ENCODE data around the gene SYCP2L.
"Not testable (repeated sequence)": the region's sequence is repeated elsewhere in the genome, so short reads cannot be mapped to it uniquely, and the experiment has no call there.

Gene SYCP2L

DNA sequence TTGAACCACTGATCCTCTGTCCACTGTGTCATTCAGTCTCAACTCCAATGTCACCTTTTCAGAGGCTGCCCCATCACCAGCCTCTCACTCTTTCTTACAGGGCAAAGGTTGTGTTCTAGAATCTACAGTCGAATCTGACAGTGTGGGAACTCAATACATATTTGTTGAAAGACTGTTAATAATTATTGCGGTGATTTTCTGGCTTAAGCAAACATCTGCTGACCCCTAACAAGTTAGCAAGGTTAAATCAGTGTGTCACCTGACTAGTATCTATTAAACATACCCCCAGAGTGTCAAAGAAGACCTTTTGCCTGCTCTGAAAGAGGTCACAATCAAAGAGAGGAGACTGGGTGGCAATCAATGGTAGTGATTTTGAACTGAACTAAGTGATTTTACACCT is 115.3 kb downstream of the SYCP2L start:
- DNase-seq (ENCODE audit: low read depth), result no peak
- TF ChIP-seq, protein P1, sequence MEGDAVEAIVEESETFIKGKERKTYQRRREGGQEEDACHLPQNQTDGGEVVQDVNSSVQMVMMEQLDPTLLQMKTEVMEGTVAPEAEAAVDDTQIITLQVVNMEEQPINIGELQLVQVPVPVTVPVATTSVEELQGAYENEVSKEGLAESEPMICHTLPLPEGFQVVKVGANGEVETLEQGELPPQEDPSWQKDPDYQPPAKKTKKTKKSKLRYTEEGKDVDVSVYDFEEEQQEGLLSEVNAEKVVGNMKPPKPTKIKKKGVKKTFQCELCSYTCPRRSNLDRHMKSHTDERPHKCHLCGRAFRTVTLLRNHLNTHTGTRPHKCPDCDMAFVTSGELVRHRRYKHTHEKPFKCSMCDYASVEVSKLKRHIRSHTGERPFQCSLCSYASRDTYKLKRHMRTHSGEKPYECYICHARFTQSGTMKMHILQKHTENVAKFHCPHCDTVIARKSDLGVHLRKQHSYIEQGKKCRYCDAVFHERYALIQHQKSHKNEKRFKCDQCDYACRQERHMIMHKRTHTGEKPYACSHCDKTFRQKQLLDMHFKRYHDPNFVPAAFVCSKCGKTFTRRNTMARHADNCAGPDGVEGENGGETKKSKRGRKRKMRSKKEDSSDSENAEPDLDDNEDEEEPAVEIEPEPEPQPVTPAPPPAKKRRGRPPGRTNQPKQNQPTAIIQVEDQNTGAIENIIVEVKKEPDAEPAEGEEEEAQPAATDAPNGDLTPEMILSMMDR (IDR thresholded peaks at IDR 0.05; ENCODE audit: low read depth, low read length, missing control alignments), result no peak
- no peak overlapping the region for H3K4me3 ChIP-seq (ENCODE audit: low read depth, low read length)

DNA sequence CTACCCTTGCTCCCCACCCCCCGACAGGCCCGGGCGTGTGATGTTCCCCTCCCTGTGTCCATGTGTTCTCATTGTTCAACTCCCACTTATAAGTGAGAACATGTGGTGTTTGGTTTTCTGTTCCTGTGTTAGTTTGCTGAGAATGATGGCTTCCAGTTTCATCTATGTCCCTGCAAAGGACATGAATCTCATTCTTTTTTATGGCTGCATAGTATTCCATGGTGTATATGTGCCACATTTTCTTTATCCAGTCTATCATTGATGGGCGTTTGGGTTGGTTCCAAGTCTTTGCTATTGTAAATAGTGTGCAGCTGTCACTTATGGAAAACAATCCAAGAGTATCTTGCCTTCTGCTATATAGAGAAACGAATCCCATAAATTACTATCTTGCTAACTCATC is 116.4 kb downstream of the SYCP2L start:
- not testable (repeated sequence) for H3K4me3 ChIP-seq (ENCODE audit: low read depth, low read length); DNase-seq (ENCODE audit: low read depth)

DNA sequence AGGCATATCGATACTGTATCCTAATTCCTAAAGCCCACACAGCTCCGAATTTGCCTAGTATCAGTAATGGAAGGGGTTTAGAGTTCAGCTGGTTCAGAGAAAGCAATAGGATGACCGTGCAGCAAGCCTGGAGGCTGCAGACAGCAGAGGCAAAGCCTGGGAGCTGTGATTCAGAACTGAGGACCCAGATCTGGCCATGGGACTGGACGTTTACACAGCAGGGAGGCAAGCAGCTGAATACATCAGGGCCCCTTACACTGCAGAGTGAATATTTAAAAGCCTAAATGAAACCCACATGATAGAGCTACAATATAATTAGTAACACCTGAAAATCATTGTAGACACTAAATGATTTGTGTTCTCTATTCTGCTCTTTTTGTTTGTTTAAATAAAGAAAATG is 119.2 kb downstream of the SYCP2L start:
- DNase-seq (ENCODE audit: low read depth), result no peak
- TF ChIP-seq, protein P1 (IDR thresholded peaks at IDR 0.05; ENCODE audit: low read depth, low read length, missing control alignments), result no peak
- no peak overlapping the region for H3K4me3 ChIP-seq (ENCODE audit: low read depth, low read length)

- no peak for DNase-seq (ENCODE audit: low read depth)
- no peak overlapping the region for H3K4me3 ChIP-seq (ENCODE audit: low read depth, low read length)
- TF ChIP-seq, protein P1 (IDR thresholded peaks at IDR 0.05; ENCODE audit: low read depth, low read length, missing control alignments), result no peak
Measured at GRCh38 chr6:11007715-11008608, 121.1 kb downstream of the SYCP2L start.

DNA sequence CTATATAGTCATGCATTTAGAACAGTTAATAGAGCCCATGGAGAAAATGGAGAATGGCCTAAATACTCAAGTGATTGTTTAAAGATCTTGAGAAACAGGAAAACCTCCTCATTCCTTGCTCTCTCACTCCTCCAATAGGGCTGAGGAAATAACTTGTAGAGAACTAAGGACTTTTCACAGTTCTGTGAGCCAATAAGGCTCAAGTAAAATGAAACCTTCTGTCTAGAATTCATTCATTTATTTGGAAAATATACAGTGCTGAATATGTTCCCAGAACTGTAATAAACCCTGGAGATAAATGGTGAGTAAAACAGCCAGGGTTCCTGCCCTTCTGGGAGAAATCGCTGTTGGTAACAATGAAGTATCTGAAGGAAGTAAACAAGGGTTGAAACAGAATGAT is 122.0 kb downstream of the SYCP2L start:
- TF ChIP-seq, protein P1 (IDR thresholded peaks at IDR 0.05; ENCODE audit: low read depth, low read length, missing control alignments), result no peak
- H3K4me3 ChIP-seq (ENCODE audit: low read depth, low read length), result no peak overlapping the region
- DNase-seq (ENCODE audit: low read depth), result no peak

- no peak overlapping the region for H3K4me3 ChIP-seq (ENCODE audit: low read depth, low read length)
Measured at GRCh38 chr6:11009353-11009752, 122.5 kb downstream of the SYCP2L start.

GRCh38 chr6:11011787-11012234 is 125.0 kb downstream of the SYCP2L start:
- no peak overlapping the region for H3K4me3 ChIP-seq (ENCODE audit: low read depth, low read length)
- no peak for DNase-seq (ENCODE audit: low read depth)
- TF ChIP-seq, protein P1 (IDR thresholded peaks at IDR 0.05; ENCODE audit: low read depth, low read length, missing control alignments), result no peak

More at GRCh38 chr6:11009353-11009752, 122.5 kb downstream of the SYCP2L start:
- no peak for DNase-seq (ENCODE audit: low read depth)
- TF ChIP-seq, protein P1 (IDR thresholded peaks at IDR 0.05; ENCODE audit: low read depth, low read length, missing control alignments), result no peak
